H9 (cell line): ENCODE measurements around the gene NAT14. TPM values are rescaled to one million over a fixed set of nuclear protein-coding genes. Genes with fewer than 3 reads are reported as not detected.

Experiments used
- DNase-seq: peaks from one replicate; pipeline ENCODE4 v3.0.0-alpha.2; 2017
- H2AFZ ChIP-seq: one replicate; pipeline ENCODE4 v1.6.1; 2013; ENCODE audit warnings: mild to moderate bottlenecking, low read length, control low read depth, moderate library complexity
- H2AK5ac ChIP-seq: 2 replicates; pipeline ENCODE4 v1.6.1; 2013; ENCODE audit warnings: low read length, control low read depth, mixed read lengths; ENCODE audit not compliant: insufficient read length
- H2BK120ac ChIP-seq: one replicate; pipeline ENCODE4 v1.6.1; 2013; ENCODE audit warnings: low read depth, mild to moderate bottlenecking, low read length, control low read depth, inconsistent platforms; ENCODE audit not compliant: poor library complexity, severe bottlenecking
- H2BK12ac ChIP-seq: 2 replicates; pipeline ENCODE4 v1.6.1; 2013; ENCODE audit warnings: low read length, control low read depth, mixed read lengths, low read depth; ENCODE audit not compliant: insufficient read length
- H2BK15ac ChIP-seq: 2 replicates; pipeline ENCODE4 v1.6.1; 2013; ENCODE audit warnings: low read depth, low read length, control low read depth
- H2BK20ac ChIP-seq: one replicate; pipeline ENCODE4 v1.6.1; 2013; ENCODE audit warnings: low read depth, mild to moderate bottlenecking, low read length, control low read depth, inconsistent platforms; ENCODE audit not compliant: poor library complexity, severe bottlenecking
- H2BK5ac ChIP-seq: 2 replicates; pipeline ENCODE4 v1.6.1; 2013; ENCODE audit warnings: low read length, control low read depth, mixed read lengths; ENCODE audit not compliant: insufficient read length
- H3K14ac ChIP-seq: 2 replicates; pipeline ENCODE4 v1.6.1; 2013; ENCODE audit warnings: low read length, control low read depth; ENCODE audit not compliant: insufficient read depth
- H3K18ac ChIP-seq: 2 replicates; pipeline ENCODE4 v1.6.1; 2013; ENCODE audit warnings: low read depth, mild to moderate bottlenecking, mixed read lengths, low read length, control low read depth; ENCODE audit not compliant: insufficient read length
- H3K23ac ChIP-seq: 2 replicates; pipeline ENCODE4 v1.6.1; 2013; ENCODE audit warnings: low read length, control low read depth, mixed read lengths, low read depth; ENCODE audit not compliant: insufficient read length
- H3K23me2 ChIP-seq: 2 replicates; pipeline ENCODE4 v1.6.1; 2013; ENCODE audit warnings: low read depth, mild to moderate bottlenecking, mixed read lengths, low read length, control low read depth; ENCODE audit not compliant: insufficient read length, poor library complexity, severe bottlenecking
- H3K27ac ChIP-seq: 2 replicates; pipeline ENCODE4 v1.5.1; 2013; ENCODE audit warnings: low read length, control low read depth, mixed read lengths, low read depth; ENCODE audit not compliant: insufficient read length
- H3K27me3 ChIP-seq: 2 replicates; pipeline ENCODE4 v1.6.1; 2013; ENCODE audit warnings: low read length, control low read depth, inconsistent platforms; ENCODE audit not compliant: insufficient read depth
- H3K4ac ChIP-seq: 2 replicates; pipeline ENCODE4 v1.6.1; 2013; ENCODE audit warnings: low read depth, mild to moderate bottlenecking, control low read depth, inconsistent platforms, low read length, moderate library complexity
- H3K4me1 ChIP-seq: 2 replicates; pipeline ENCODE4 v1.6.1; 2013; ENCODE audit warnings: low read length, control low read depth, inconsistent platforms; ENCODE audit not compliant: insufficient read depth
- H3K4me2 ChIP-seq: 2 replicates; pipeline ENCODE4 v1.6.1; 2013; ENCODE audit warnings: low read length, control low read depth, mixed read lengths; ENCODE audit not compliant: insufficient read length, insufficient read depth
- H3K56ac ChIP-seq: 2 replicates; pipeline ENCODE4 v1.6.1; 2013; ENCODE audit warnings: low read depth, mild to moderate bottlenecking, mixed read lengths, low read length, control low read depth; ENCODE audit not compliant: insufficient read length
- H3K79me1 ChIP-seq: 2 replicates; pipeline ENCODE4 v1.6.1; 2013; ENCODE audit warnings: low read depth, mild to moderate bottlenecking, moderate library complexity, low read length, control low read depth, inconsistent platforms; ENCODE audit not compliant: insufficient read depth, poor library complexity, severe bottlenecking
- H3K79me2 ChIP-seq: 2 replicates; pipeline ENCODE4 v1.6.1; 2013; ENCODE audit warnings: low read length, control low read depth, inconsistent platforms; ENCODE audit not compliant: insufficient read depth
- H3K9ac ChIP-seq: 2 replicates; pipeline ENCODE4 v1.6.1; 2013; ENCODE audit warnings: low read length, control low read depth, mixed read lengths; ENCODE audit not compliant: insufficient read length; ENCODE audit errors: extremely low read depth
- H3K9me3 ChIP-seq: one replicate; pipeline ENCODE4 v1.6.1; 2013; ENCODE audit warnings: low read depth, low read length, inconsistent platforms; ENCODE audit not compliant: control insufficient read depth
- H3T11ph ChIP-seq: one replicate; pipeline ENCODE4 v1.6.1; 2013; ENCODE audit warnings: mild to moderate bottlenecking, low read length, control low read depth, inconsistent platforms
- H4K20me1 ChIP-seq: one replicate; pipeline ENCODE4 v1.6.1; 2013; ENCODE audit not compliant: control insufficient read depth, insufficient read length, insufficient read depth
- H4K5ac ChIP-seq: 2 replicates; pipeline ENCODE4 v1.6.1; 2013; ENCODE audit warnings: low read depth, mild to moderate bottlenecking, mixed read lengths, low read length, control low read depth; ENCODE audit not compliant: insufficient read length
- H4K8ac ChIP-seq: replicated peaks from 2 replicates; pipeline ENCODE4 v1.6.1; 2013; ENCODE audit warnings: low read length, control low read depth, mixed read lengths, low read depth; ENCODE audit not compliant: insufficient read length
- H4K91ac ChIP-seq: 2 replicates; pipeline ENCODE4 v1.6.1; 2013; ENCODE audit warnings: low read depth, mild to moderate bottlenecking, moderate library complexity, mixed read lengths, low read length, control low read depth; ENCODE audit not compliant: insufficient read length
- H3K27ac Mint-ChIP-seq, 3 experiments: 2 replicates in 2 of 3; 3 replicates in 1 of 3; pipeline ENCODE4 v1.8.0; 2020 to 2021; ENCODE audit warnings: mixed read lengths in 3 of 3, mild to moderate bottlenecking in 1 of 3, moderate library complexity in 1 of 3
- H3K27me3 Mint-ChIP-seq: 2 replicates; pipeline ENCODE4 v1.8.0; 2021; ENCODE audit warnings: low read depth, mild to moderate bottlenecking, moderate library complexity, mixed read lengths
- H3K36me3 Mint-ChIP-seq, 3 experiments: 2 replicates in 2 of 3; 3 replicates in 1 of 3; pipeline ENCODE4 v1.8.0; 2020 to 2021; ENCODE audit warnings: low read depth in 3 of 3, mixed read lengths in 3 of 3; ENCODE audit not compliant: insufficient read depth in 1 of 3
- H3K4me1 Mint-ChIP-seq, 2 experiments: 2 replicates each; pipeline ENCODE4 v1.8.0; 2020; ENCODE audit warnings: mixed read lengths in 2 of 2
- H3K4me3 Mint-ChIP-seq, 2 experiments: 2 replicates in 1 of 2; 3 replicates in 1 of 2; pipeline ENCODE4 v1.8.0; 2020 to 2021; ENCODE audit warnings: mild to moderate bottlenecking in 2 of 2, mixed read lengths in 2 of 2, moderate library complexity in 1 of 2
- H3K9me3 Mint-ChIP-seq, 2 experiments: 2 replicates in 1 of 2; 3 replicates in 1 of 2; pipeline ENCODE4 v1.8.0; 2020; ENCODE audit warnings: mild to moderate bottlenecking in 2 of 2, mixed read lengths in 2 of 2, moderate library complexity in 1 of 2
- WGBS: extraction: QIAGEN DNeasy Blood & Tissue Kit; methylation state at CpG from one replicate; pipeline ENCODE4 v1.1.7; 2013; ENCODE audit warnings: missing lambda C conversion rate, low lambda C conversion rate, mixed read lengths; ENCODE audit not compliant: insufficient read length; ENCODE audit errors: extremely low coverage; 5-methylcytosine and 5-hydroxymethylcytosine counted together
- total RNA-seq: library from RNA; stranded (reverse); gene quantifications from 2 replicates; pipeline ENCODE4 v1.2.1, GENCODE V29; 2021
- TF ChIP-seq, protein P1 (sequence below): fragments of 200-600 bp; sonication (generic); conservative IDR thresholded peaks from 3 replicates; pipeline ENCODE4 v1.8.0; 2021; ENCODE audit warnings: antibody characterized with exemption, mild to moderate bottlenecking

The NAT14 gene
- total RNA-seq, 1 experiment from 2014 or later, result 51.2 TPM

GRCh38 chr19:55443045-55443823, 41.8 kb upstream of the NAT14 start, which contains the start of gene SHISA7:
TSS of gene SHISA7 (minus strand) at chr19:55443300. CDS start at chr19:55442863, 437 bp downstream.
- no peak within 1 kb of the TSS for H3K18ac ChIP-seq
- H2BK12ac ChIP-seq, result no peak within 1 kb of the TSS
- H3K56ac ChIP-seq, result no peak within 1 kb of the TSS
- peaks cover 40% of the 10 kb centered on the region for H3K27me3 Mint-ChIP-seq
- H4K20me1 ChIP-seq, result no peaks in the 10 kb centered on the region
- H2BK20ac ChIP-seq, result no peak within 1 kb of the TSS
- H3K23ac ChIP-seq, result no peak within 1 kb of the TSS
- H3T11ph ChIP-seq, result no peak within 1 kb of the TSS
- no peak within 1 kb of the TSS for H2BK120ac ChIP-seq
- H3K23me2 ChIP-seq, result peaks cover 21% of the 10 kb centered on the region
- H3K9me3 ChIP-seq, result no peaks in the 10 kb centered on the region
- H3K4me1 ChIP-seq, result 0 out of 2 replicates have a peak, but pooled peaks cover 2% of the 10 kb centered on the region
- no peak within 1 kb of the TSS for H4K8ac ChIP-seq
- H3K4me2 ChIP-seq, result peak within 1 kb of the TSS; percentile 69
- no peak within 1 kb of the TSS for H2AK5ac ChIP-seq
- no peak within 1 kb of the TSS for H4K5ac ChIP-seq
- no peak within 1 kb of the TSS for H4K91ac ChIP-seq
- H3K27ac Mint-ChIP-seq, result peak within 1 kb of the TSS in 1 of 3 experiments; percentile 13; a peak in 1 of 7 replicates
- no peak within 1 kb of the TSS for H2AFZ ChIP-seq
- no peak within 1 kb of the TSS for H3K9ac ChIP-seq
- H3K14ac ChIP-seq, result no peak within 1 kb of the TSS
- TF ChIP-seq, protein P1, sequence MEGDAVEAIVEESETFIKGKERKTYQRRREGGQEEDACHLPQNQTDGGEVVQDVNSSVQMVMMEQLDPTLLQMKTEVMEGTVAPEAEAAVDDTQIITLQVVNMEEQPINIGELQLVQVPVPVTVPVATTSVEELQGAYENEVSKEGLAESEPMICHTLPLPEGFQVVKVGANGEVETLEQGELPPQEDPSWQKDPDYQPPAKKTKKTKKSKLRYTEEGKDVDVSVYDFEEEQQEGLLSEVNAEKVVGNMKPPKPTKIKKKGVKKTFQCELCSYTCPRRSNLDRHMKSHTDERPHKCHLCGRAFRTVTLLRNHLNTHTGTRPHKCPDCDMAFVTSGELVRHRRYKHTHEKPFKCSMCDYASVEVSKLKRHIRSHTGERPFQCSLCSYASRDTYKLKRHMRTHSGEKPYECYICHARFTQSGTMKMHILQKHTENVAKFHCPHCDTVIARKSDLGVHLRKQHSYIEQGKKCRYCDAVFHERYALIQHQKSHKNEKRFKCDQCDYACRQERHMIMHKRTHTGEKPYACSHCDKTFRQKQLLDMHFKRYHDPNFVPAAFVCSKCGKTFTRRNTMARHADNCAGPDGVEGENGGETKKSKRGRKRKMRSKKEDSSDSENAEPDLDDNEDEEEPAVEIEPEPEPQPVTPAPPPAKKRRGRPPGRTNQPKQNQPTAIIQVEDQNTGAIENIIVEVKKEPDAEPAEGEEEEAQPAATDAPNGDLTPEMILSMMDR, result no peak
- no peaks in the 10 kb centered on the region for H3K79me2 ChIP-seq
- no CpG with 5 or more reads among the region's 43 CpGs for WGBS
- no peaks in the 10 kb centered on the region for H3K79me1 ChIP-seq
- H3K27me3 ChIP-seq, result peaks cover 48% of the 10 kb centered on the region
- H3K36me3 Mint-ChIP-seq, result no peaks in the 10 kb centered on the region; a peak in 1 of 7 replicates
- no peak for DNase-seq
- no peak within 1 kb of the TSS for H2BK5ac ChIP-seq
- peaks cover 0 to 5% of the 10 kb centered on the region in 2 experiments; a peak in 3 of 5 replicates for H3K9me3 Mint-ChIP-seq
- H2BK15ac ChIP-seq, result no peak within 1 kb of the TSS
- no peak within 1 kb of the TSS for H3K4ac ChIP-seq
- H3K4me3 Mint-ChIP-seq, result peak within 1 kb of the TSS; percentile 49 to 89
- no peak within 1 kb of the TSS for H3K27ac ChIP-seq
- H3K4me1 Mint-ChIP-seq, result peaks cover 13 to 28% of the 10 kb centered on the region in 2 experiments
